Kidney glomerular epithelial cell (primary cell): ENCODE results near the gene ARX.

Source experiments
- DNase-seq: peaks from one replicate; lab custom pipeline; 2025; lab: John Stamatoyannopoulos, UW

The ARX gene

GRCh38 chrX:25015486-25016360, at the start of gene ARX:
ARX (minus strand) TSS chrX:25015965; CDS start chrX:25015737, 228 bp downstream.
- no peak for DNase-seq

GRCh38 chrX:25059273-25059672, 43.5 kb upstream of the ARX start:
- DNase-seq: no peak

- DNase-seq: no peak
Observed at GRCh38 chrX:25052798-25053534, 37.2 kb upstream of the ARX start.

- DNase-seq: no peak
Observed at GRCh38 chrX:25049971-25050370, 34.2 kb upstream of the ARX start.

- no peak for DNase-seq
Observed at GRCh38 chrX:25049357-25049756, 33.6 kb upstream of the ARX start.

GRCh38 chrX:25048178-25048577, 32.4 kb upstream of the ARX start:
- no peak for DNase-seq

GRCh38 chrX:25043192-25043591, 27.4 kb upstream of the ARX start:
- no peak for DNase-seq

GRCh38 chrX:25039036-25039435, 23.3 kb upstream of the ARX start:
- DNase-seq: no peak

GRCh38 chrX:25034889-25035288, 19.1 kb upstream of the ARX start:
- DNase-seq: no peak

- no peak for DNase-seq
Observed at GRCh38 chrX:25029288-25029825, 13.6 kb upstream of the ARX start.

- DNase-seq: no peak
Observed at GRCh38 chrX:25028726-25029125, 13.0 kb upstream of the ARX start.

- no peak for DNase-seq
Observed at GRCh38 chrX:25026576-25026975, 10.8 kb upstream of the ARX start.

- DNase-seq: no peak
Observed at GRCh38 chrX:25025615-25026014, 9.8 kb upstream of the ARX start.

- no peak for DNase-seq
Observed at GRCh38 chrX:25023908-25024307, 8.1 kb upstream of the ARX start.

- no peak for DNase-seq
Observed at GRCh38 chrX:25022499-25023325, 6.9 kb upstream of the ARX start.

GRCh38 chrX:25020905-25021449, 5.2 kb upstream of the ARX start:
- no peak for DNase-seq

- DNase-seq: no peak
Observed at GRCh38 chrX:25020391-25020904, 4.7 kb upstream of the ARX start.

GRCh38 chrX:25019707-25020390, 4.1 kb upstream of the ARX start:
- no peak for DNase-seq

GRCh38 chrX:25018682-25019081, 2.9 kb upstream of the ARX start:
- DNase-seq: no peak

- DNase-seq: no peak
Observed at GRCh38 chrX:25017667-25018247, 2.0 kb upstream of the ARX start.
